OCI-LY3 (cell line): ENCODE measurements around the gene EPHB2.

Experiments used
- CTCF ChIP-seq: fragments of 200-600, 300-600 bp; sonication (generic); IDR thresholded peaks from 2 replicates; pipeline ENCODE4 v1.5.1; 2014; ENCODE audit warnings: antibody characterized with exemption, low read length, low read depth
- EZH2phosphoT487 ChIP-seq: fragments of 200-600 bp; shearing (Covaris generic); IDR thresholded peaks from 2 replicates; pipeline ENCODE4 v1.6.1; 2018; ENCODE audit warnings: antibody characterized with exemption, mixed run types, low read depth

- TF ChIP-seq CTCF: no peak
- TF ChIP-seq EZH2phosphoT487: no peak
Observed at GRCh38 chr1:22847249-22847648, 136.6 kb downstream of the EPHB2 start.
